GM18502 (cell line): ENCODE data around the gene IQCM.
"Not testable (repeated sequence)": the region's sequence is repeated elsewhere in the genome, so short reads cannot be mapped to it uniquely, and the experiment has no call there.

ENCODE experiments used
- ATAC-seq: cut with Tn5 transposase; IDR thresholded peaks from one replicate; pipeline ENCODE4 v1.9.1; 2021; ENCODE audit warnings: mild to moderate bottlenecking; ENCODE audit not compliant: unreplicated experiment, poor library complexity

The IQCM gene

DNA sequence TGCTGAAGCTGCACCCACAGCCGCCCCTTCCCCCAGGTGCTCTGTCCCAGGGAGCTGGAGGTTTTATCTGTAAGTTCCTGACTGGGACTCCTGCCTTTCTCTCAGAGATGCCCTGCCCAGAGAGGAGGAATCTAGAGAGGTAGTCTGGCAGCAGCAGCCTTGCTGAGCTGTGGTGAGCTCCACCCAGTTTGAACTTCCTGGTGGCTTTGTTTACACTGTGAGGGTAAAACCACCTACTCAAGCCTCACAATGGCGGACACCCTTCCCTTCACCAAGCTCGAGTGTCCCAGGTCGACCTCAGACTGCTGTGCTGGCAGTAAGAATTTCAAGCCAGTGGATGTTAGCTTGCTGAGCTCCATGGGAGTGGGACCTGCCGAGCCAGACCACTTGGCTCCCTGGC is 474.5 kb downstream of the IQCM start:
- not testable (repeated sequence) for ATAC-seq

DNA sequence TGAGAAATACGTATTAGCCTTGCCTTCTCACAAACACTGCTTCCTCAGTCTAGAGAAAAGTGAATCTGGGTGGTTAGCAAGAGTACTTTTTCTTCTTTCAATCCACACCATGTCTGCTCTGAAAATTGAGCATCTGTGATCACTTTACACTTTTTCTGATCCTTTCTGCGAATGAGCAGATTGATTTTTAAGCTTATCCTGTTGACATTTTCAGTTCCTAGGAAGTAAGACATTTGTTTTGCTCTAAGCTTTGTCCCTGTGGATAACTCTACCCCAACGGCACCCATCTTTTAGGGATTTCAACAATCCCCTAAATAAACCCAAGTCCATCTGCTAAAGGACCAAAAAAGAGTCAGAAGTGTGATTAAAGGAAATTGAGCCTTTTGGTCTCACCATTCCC is 487.5 kb downstream of the IQCM start:
- no peak for ATAC-seq

DNA sequence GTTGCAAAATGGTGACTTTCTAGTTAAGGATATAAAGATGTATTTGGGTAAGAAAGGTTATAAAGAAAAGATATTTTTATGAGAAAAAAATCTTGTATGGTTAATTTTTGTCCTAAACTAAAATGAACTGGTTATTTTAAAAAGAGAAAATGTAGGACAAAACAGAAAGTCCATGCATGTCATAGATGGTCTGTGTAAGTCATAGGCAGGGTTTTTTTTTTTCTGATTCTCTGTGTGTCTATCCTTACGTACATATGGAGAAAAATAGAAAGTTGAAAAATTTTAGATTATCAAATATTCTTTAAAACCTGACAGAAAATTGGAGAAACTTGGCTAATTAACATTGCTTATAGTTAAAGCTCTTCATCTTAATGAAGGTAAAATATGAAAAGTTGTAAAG is 493.4 kb downstream of the IQCM start:
- no peak for ATAC-seq

DNA sequence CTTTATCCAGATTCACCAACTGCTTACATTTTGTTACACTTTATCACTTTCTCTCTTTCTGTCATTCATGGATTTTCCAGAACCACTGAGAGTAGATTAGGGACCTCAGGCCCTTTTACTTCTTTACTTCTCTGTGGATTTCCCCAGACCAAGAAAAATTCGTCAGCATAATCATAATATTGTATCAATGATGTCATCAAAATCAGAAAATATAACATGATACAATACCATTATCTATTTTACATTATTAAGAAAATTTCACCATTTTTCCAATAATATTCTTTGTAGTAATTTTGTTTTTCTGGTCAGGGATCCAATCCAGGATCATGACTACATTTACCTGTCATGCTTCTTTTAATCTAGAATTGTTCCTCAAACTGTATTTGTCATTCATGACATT is 494.2 kb downstream of the IQCM start:
- no peak for ATAC-seq

DNA sequence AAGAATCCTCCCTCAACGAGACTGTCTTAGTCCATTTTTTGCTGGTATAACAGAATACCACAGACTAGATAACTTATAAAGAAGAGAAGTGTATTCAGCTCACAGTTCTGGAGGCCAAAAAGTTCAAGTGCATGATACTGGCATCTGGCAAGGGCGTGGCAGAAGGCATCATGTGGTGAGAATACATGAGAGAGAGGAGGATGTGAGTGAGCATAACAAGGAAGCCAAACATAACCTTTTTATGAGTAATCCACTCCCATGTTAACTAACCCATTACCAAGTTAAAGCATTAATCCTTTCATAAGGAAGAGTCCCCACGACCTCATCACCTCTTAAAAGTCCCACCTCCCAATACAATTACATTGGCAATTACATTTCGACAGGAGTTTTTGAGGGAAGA is 504.6 kb downstream of the IQCM start:
- no peak for ATAC-seq

DNA sequence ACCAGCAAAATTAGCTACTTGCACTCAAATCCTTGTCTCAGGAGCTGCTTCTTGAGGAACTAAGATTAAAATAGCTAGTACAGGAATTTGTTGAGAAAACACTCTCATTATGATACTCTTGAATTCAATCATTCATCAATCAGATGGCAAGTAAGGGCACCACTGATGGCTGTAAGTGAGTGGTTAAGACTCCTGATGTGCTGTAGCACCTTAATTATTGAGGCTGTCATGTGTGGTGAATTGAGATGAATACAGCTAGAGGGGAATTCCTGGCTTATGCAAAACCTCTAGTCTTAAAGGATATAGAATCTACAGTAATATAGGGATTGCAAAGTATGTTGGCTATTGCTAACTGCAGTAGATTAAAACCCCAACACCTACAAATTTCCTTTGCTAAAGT is 509.1 kb downstream of the IQCM start:
- no peak for ATAC-seq
